Epithelial cell of proximal tubule (primary cell): Measurements from ENCODE around the gene VCAN. TPM values are rescaled to one million over a fixed set of nuclear protein-coding genes. Genes with fewer than 3 reads are reported as not detected.

Experiments
- DNase-seq: peaks from one replicate; pipeline ENCODE4 v3.0.0-alpha.2; 2011; ENCODE audit warnings: low read depth
- H3K4me3 ChIP-seq: 2 replicates; pipeline ENCODE4 v1.5.1; 2011; ENCODE audit warnings: low read depth, mild to moderate bottlenecking, low read length
- CTCF ChIP-seq: conservative IDR thresholded peaks from 2 replicates; pipeline ENCODE4 v1.5.1; 2012; ENCODE audit warnings: low read depth, mild to moderate bottlenecking, low read length
- total RNA-seq: library from RNA; depleted of rRNA; stranded (reverse); fragments of >200 nt; gene quantifications from 2 replicates; pipeline ENCODE4 v1.2.3, GENCODE V29; 2015

VCAN gene
- total RNA-seq, 1 donor from 2014 or later = 323 TPM

- DNase-seq = no peak
- H3K4me3 ChIP-seq = no peak overlapping the region
- TF ChIP-seq CTCF = no peak
Measured at GRCh38 chr5:83527722-83528438, 56.3 kb downstream of the VCAN start.

- no peak for TF ChIP-seq CTCF
- no peak overlapping the region for H3K4me3 ChIP-seq
- no peak for DNase-seq
Measured at GRCh38 chr5:83528439-83528769, 56.9 kb downstream of the VCAN start.

GRCh38 chr5:83530193-83530592, 58.6 kb downstream of the VCAN start:
- no peak for DNase-seq
- H3K4me3 ChIP-seq = no peak overlapping the region
- no peak for TF ChIP-seq CTCF

- no peak overlapping the region for H3K4me3 ChIP-seq
- DNase-seq = no peak
- no peak for TF ChIP-seq CTCF
Measured at GRCh38 chr5:83531661-83532060, 60.1 kb downstream of the VCAN start.

- no peak for TF ChIP-seq CTCF
- DNase-seq = no peak
Measured at GRCh38 chr5:83538786-83539462, 67.4 kb downstream of the VCAN start.

GRCh38 chr5:83539463-83539790, 67.9 kb downstream of the VCAN start:
- no peak overlapping the region for H3K4me3 ChIP-seq
- TF ChIP-seq CTCF = no peak
- DNase-seq = no peak

More at GRCh38 chr5:83538786-83539462, 67.4 kb downstream of the VCAN start:
- no peak overlapping the region for H3K4me3 ChIP-seq

- H3K4me3 ChIP-seq = no peak overlapping the region
- no peak for DNase-seq
- TF ChIP-seq CTCF = no peak
Measured at GRCh38 chr5:83540105-83540504, 68.6 kb downstream of the VCAN start.
